ENCODE data around the gene CTNS. TPM values are rescaled to one million over a fixed set of nuclear protein-coding genes. Genes with fewer than 3 reads are reported as not detected.
A peak's percentile ranks its signal among the peaks of the same experiment; 100 is the strongest.

The CTNS gene
- total and polyA plus RNA-seq, 8 donors = 8.7 to 30.6 (median 12.3) TPM

- Histone ChIP-seq H3K9me3 (no peaks in the 10 kb centered on the region), H3K27me3 (no peaks in the 10 kb centered on the region), H3K36me3 (no peaks in the 10 kb centered on the region), H3K27ac (peak overlapping the region; percentile 97 to 99), H3K4me1 (peaks cover 5 to 42% of the 10 kb centered on the region in 2 donors), H3K4me3 (peak overlapping the region; percentile 97 to 98)
- intact Hi-C loops (cut with DNase I) = no loop called here
- ATAC-seq = peak; percentile 2
- DNase-seq = no peak
- no peak for TF ChIP-seq CTCF (IDR thresholded peaks at IDR 0.05)
Observed at GRCh38 chr17:3635474-3636153, 946 bp upstream of the CTNS start.

- peak overlapping the region; percentile 97 to 98 for H3K4me3 ChIP-seq
- no peaks in the 10 kb centered on the region for H3K9me3 ChIP-seq
- H3K36me3 ChIP-seq = peaks cover 0 to 5% of the 10 kb centered on the region in 2 donors
- DNase-seq = no peak
- peak overlapping the region; percentile 97 to 99 for H3K27ac ChIP-seq
- no peaks in the 10 kb centered on the region for H3K27me3 ChIP-seq
- ATAC-seq = no peak
- TF ChIP-seq CTCF (IDR thresholded peaks at IDR 0.05) = no peak
- H3K4me1 ChIP-seq = peaks cover 10 to 42% of the 10 kb centered on the region in 2 donors
- intact Hi-C loops (cut with DNase I) = no loop called here
Observed at GRCh38 chr17:3636908-3637373, 381 bp downstream of the CTNS start.

- Histone ChIP-seq H3K4me1 (peaks cover 10 to 32% of the 10 kb centered on the region in 2 donors), H3K4me3 (no peak overlapping the region), H3K36me3 (peaks cover 0 to 17% of the 10 kb centered on the region in 2 donors), H3K27ac (peak overlapping the region in 1 of 2 donors; percentile 39), H3K27me3 (no peaks in the 10 kb centered on the region), H3K9me3 (no peaks in the 10 kb centered on the region)
- DNase-seq = no peak
- no peak for ATAC-seq
- TF ChIP-seq CTCF (IDR thresholded peaks at IDR 0.05) = no peak
- intact Hi-C loops (cut with DNase I) = no loop called here
Observed at GRCh38 chr17:3639981-3640596, 3.5 kb downstream of the CTNS start.

GRCh38 chr17:3641014-3641413, 4.5 kb downstream of the CTNS start:
- ATAC-seq = no peak

More at GRCh38 chr17:3641014-3641413, 4.5 kb downstream of the CTNS start:
- H3K27ac ChIP-seq = no peak overlapping the region
- intact Hi-C loops (cut with DNase I) = no loop called here
- no peak overlapping the region for H3K4me3 ChIP-seq
- H3K9me3 ChIP-seq = no peaks in the 10 kb centered on the region
- no peak for DNase-seq
- no peak for TF ChIP-seq CTCF (IDR thresholded peaks at IDR 0.05)
- H3K36me3 ChIP-seq = peaks cover 0 to 23% of the 10 kb centered on the region in 2 donors
- H3K27me3 ChIP-seq = no peaks in the 10 kb centered on the region
- H3K4me1 ChIP-seq = peaks cover 10 to 24% of the 10 kb centered on the region in 2 donors
